GM21825 (cell line): ENCODE measurements around the gene STEAP1B.
"Not testable (repeated sequence)": the region's sequence is repeated elsewhere in the genome, so short reads cannot be mapped to it uniquely, and the experiment has no call there.

Source experiments
- ATAC-seq: cut with Tn5 transposase; IDR thresholded peaks from one replicate; pipeline ENCODE4 v1.9.1; 2021; ENCODE audit warnings: mild to moderate bottlenecking, moderate library complexity; ENCODE audit not compliant: unreplicated experiment

The STEAP1B gene

GRCh38 chr7:22433710-22434460, 66.1 kb downstream of the STEAP1B start:
- ATAC-seq = no peak

- not testable (repeated sequence) for ATAC-seq
Observed at GRCh38 chr7:22433165-22433700, 66.8 kb downstream of the STEAP1B start.

- ATAC-seq = no peak
Observed at GRCh38 chr7:22432203-22432718, 67.7 kb downstream of the STEAP1B start.

DNA sequence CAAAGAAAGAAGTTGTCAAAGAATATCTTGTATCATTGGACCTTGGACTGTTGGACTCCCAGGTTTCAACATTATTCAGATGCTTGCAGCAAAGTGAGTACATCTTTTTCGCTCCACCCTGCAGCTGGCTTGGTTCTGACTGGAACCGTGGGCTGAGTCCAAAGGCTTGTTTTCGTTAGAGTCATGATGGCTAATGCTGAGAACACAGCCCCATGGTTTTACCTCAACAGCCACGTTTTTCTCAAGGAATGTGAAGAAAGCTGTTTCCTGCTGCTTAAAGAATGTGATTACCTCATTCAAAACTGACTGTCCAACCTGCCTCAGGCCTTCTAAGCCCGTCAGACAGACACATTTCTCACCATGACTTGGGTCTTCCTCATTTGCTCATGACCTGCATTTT, 69.5 kb downstream of the STEAP1B start:
- no peak for ATAC-seq

GRCh38 chr7:22429386-22429785, 70.6 kb downstream of the STEAP1B start:
- no peak for ATAC-seq

- ATAC-seq = no peak
Observed at GRCh38 chr7:22427855-22428254, 72.1 kb downstream of the STEAP1B start.

DNA sequence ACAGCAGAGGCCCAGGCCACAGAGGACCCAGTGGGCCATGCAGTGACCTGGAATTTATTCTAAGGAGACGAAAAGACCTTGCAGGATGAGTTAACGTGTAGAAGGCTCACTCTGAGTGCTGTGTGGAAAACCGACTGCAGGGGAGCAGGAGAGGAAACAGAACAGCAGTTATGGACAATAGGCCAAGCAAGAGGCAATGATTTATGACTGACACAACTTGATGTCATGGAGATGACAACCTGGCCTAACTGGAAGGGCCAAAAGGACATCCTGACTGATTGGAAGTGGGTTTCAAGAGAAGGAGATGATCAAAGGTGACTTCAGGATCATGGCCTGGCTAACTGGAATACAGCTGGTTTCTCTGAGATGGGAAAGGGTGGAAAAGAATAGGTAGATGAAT, 72.9 kb downstream of the STEAP1B start:
- no peak for ATAC-seq

- ATAC-seq = peak; percentile 55
Observed at GRCh38 chr7:22426463-22427094, 73.4 kb downstream of the STEAP1B start.

DNA sequence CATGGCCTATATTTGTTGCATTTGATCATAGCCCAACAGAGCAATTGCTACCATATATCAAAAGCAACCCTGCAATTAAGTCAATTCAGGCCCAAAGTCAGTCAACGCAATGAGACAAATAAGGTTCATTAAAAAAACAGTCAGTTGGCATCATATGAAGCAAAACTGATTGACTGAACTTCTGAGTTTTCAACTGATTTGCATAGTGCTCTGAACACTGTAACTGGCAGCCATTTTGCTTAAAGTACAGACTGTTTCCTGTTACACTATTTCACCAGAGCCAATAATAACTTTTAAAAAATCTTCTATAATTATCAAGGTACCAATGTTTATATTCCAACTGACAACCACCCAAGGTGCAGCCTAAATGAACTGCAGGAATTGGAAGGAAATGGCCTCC, 74.6 kb downstream of the STEAP1B start:
- no peak for ATAC-seq

- no peak for ATAC-seq
Observed at GRCh38 chr7:22422831-22423615, 77.0 kb downstream of the STEAP1B start.

DNA sequence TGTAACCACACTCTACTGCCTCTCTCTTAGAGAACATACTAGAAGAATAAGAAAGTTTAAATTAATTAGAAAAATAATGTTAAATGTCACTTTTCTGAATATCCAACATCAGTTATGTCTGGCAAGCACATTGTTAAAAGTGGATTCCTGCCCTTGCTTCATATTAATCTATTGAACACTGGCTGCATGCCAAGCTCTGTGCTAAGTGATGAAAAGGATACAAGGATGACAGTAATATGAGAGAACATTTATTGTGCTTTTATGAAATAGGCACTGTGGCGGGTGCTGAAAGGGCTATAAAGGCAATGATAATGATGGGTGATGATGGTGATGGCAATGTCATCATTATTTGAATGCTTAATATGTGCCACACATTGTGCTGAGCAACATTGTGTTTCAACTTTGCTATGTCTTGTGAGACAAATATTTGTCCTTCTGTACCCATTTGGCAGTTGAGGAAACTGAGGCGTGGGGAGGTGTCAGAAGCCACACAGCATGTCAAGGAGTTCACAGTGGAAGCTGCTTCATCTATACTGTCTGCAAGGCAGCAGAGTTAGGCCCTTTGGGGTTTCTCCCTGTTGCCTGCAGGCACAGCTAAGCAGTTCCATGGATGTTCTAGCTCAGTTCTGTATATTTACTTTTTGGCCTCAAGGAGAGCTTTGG, 78.9 kb downstream of the STEAP1B start:
- ATAC-seq = no peak

GRCh38 chr7:22420008-22420407, 80.0 kb downstream of the STEAP1B start:
- no peak for ATAC-seq

- no peak for ATAC-seq
Observed at GRCh38 chr7:22419488-22419887, 80.5 kb downstream of the STEAP1B start.

- no peak for ATAC-seq
Observed at GRCh38 chr7:22418251-22419046, 81.5 kb downstream of the STEAP1B start.

GRCh38 chr7:22417841-22418240, 82.1 kb downstream of the STEAP1B start:
- no peak for ATAC-seq

DNA sequence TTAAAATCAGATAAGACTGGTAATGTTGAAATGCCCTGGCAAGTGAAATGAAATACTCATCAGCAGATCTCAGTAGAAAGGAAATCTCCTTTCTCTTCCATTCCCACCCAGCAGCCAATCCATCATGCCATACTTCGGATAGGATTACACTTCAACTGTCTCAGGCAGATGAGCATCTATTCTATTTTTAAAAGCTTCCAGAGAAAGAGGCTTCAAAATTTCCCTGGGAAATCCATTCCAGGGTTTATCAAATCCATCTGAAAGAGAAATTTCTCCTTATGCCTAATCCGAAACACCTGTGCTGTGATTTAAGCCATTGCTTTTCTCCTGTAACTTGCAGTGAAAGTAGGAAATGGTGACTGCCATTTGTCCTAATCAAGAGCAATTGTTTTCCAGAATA, 82.6 kb downstream of the STEAP1B start:
- ATAC-seq = no peak

DNA sequence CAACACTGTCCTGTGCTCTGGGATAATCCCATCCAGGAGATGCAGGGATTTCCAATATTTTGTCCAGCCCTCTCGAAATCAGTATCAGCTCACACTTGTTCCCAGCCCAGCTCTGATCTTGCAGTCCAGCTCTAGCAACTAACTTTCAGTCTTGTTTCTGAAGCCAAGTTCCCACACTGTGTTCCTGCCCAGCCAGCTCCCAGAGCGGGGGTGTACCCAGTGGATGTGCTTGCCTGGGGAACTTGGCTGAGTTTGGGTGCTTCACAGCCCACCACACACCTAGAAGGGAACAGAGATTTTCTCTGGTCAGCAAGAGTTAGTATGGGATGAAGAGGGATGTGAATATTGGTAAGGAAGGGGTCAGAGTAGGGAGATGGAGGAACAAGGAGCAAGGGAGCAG, 85.6 kb downstream of the STEAP1B start:
- ATAC-seq = no peak

GRCh38 chr7:22413211-22413610, 86.8 kb downstream of the STEAP1B start:
- ATAC-seq = no peak

DNA sequence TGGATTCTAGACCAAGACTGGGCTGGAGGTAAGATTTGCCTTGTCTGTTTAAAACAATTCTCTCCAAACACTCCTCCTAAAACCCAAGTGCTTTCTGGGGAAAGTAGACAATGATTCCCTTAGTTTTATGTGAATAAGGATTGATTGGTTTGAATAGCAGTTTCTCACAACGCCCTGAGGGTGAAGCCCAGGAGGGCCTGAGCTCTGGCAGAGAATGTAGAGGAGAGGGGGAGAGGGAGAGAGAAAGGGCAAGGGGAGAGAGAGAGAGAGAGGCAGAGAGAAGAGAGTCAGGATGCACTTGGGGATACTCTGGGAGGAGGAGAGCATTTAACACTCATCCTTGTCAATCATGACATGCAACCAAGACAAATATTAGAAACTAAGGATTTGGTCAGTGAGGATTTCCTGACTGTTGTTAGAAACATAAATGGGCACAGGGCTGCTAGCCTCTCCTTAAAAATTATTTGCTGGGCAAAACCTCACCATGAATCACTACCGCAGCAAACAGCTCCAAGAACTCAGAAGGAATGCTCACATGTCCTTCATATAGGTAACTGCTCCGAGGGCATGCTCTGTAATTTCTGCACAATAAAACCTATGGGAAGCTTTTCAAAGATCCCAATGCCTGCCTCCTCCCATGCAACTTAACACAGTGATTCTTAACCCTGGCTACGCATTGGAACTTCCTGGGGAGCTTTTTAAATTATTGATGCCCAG, 87.9 kb downstream of the STEAP1B start:
- no peak for ATAC-seq
